ENCODE measurements around the gene NCAPD3. TPM values are rescaled to one million over a fixed set of nuclear protein-coding genes. Genes with fewer than 3 reads are reported as not detected.

The NCAPD3 gene
- total RNA-seq, 1 donor from 2014 or later: 17.2 TPM

DNA sequence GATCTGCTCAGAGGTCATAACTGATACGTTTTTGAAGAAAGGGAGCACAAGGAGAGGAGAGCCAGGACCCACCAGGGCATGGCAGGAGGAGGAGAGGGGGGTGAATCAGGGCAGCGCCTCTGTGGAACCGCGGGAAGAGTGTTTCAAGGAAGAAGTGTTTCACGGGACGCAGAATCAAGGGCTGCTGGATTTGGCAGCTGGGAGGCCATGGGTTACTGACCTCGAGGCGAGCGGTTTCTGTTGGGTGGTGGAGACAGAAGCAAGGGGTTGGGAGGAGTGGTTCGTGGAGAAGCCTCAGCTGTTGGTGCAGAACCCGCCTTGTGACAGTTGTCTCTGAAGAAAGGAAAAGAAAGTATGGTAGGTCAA, 13.8 kb upstream of the NCAPD3 start:
- intact Hi-C loops (cut with micrococcal nuclease): no loop called here
- TF ChIP-seq, protein P1, sequence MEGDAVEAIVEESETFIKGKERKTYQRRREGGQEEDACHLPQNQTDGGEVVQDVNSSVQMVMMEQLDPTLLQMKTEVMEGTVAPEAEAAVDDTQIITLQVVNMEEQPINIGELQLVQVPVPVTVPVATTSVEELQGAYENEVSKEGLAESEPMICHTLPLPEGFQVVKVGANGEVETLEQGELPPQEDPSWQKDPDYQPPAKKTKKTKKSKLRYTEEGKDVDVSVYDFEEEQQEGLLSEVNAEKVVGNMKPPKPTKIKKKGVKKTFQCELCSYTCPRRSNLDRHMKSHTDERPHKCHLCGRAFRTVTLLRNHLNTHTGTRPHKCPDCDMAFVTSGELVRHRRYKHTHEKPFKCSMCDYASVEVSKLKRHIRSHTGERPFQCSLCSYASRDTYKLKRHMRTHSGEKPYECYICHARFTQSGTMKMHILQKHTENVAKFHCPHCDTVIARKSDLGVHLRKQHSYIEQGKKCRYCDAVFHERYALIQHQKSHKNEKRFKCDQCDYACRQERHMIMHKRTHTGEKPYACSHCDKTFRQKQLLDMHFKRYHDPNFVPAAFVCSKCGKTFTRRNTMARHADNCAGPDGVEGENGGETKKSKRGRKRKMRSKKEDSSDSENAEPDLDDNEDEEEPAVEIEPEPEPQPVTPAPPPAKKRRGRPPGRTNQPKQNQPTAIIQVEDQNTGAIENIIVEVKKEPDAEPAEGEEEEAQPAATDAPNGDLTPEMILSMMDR (IDR thresholded peaks at IDR 0.05; ENCODE audit: borderline replicate concordance): no peak
- Histone ChIP-seq H3K9me3 (replicated peaks) (no peaks in the 10 kb centered on the region), H3K4me3 (no peak overlapping the region), H3K36me3 (peaks cover 65% of the 10 kb centered on the region), H3K27ac (replicated peaks) (no peak overlapping the region), H3K27me3 (ENCODE audit: low read depth) (no peaks in the 10 kb centered on the region), H3K4me1 (peaks cover 30% of the 10 kb centered on the region)
- no peak for DNase-seq

DNA sequence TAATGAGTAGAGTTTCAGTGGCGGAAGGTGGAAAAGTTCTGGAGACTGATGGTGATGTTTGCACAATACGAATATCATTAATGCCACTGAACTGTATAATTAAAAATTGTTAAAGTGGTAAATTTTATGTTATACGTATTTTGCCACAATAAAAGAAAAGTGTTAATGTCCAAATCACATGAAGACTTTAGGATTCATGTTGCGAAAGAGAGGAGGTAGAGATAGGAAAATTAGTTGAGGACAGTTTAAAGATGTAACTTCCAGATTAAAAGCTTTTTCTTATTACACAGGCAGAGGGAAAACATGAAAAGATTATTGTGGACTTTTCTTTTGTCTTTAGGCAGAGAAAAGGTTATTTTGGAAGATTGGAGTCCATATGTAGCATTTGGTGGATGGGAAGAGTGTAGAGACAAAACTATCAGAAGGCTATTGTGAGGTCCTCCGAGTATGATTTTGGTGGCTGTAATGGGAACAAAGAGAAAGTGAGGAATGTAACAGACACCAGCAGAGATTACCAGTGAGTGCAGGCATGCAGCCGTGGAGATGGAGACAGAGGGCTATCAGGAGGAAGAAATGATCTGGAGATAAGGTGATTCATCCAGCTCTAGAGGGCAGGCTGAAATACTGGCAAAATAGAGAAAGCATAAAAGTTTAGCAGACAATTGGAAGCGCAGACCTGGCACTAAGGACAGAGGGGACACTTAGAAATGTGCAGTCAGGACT, 13.2 kb upstream of the NCAPD3 start:
- peaks cover 60% of the 10 kb centered on the region for H3K36me3 ChIP-seq
- DNase-seq: no peak
- intact Hi-C loops (cut with micrococcal nuclease): no loop called here
- peaks cover 35% of the 10 kb centered on the region for H3K4me1 ChIP-seq
- no peaks in the 10 kb centered on the region for H3K9me3 ChIP-seq (replicated peaks)
- H3K27me3 ChIP-seq (ENCODE audit: low read depth): no peaks in the 10 kb centered on the region
- H3K27ac ChIP-seq (replicated peaks): no peak overlapping the region
- TF ChIP-seq, protein P1 (IDR thresholded peaks at IDR 0.05; ENCODE audit: borderline replicate concordance): no peak
- H3K4me3 ChIP-seq: no peak overlapping the region

DNA sequence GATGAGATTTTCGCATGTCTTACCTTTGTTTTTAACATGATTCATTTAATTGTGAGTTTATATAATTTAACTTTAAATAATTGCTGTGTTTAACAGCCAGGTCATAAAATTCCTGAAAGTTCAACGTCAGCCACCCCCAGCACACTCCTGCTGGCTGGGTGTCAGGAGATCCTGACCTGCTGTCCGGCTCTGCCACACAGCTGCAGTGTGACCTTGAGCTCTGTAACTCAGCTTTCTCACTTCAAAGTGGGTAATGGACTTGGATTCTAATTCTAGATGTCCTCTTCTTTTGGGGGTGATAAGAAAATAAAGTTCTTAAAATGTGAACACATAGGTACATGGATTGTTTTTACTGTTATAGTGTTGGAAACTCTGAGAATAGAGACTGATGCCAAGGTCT, 11.6 kb upstream of the NCAPD3 start:
- peaks cover 51% of the 10 kb centered on the region for H3K4me1 ChIP-seq
- no peaks in the 10 kb centered on the region for H3K27me3 ChIP-seq (ENCODE audit: low read depth)
- intact Hi-C loops (cut with micrococcal nuclease): no loop called here
- DNase-seq: no peak
- no peaks in the 10 kb centered on the region for H3K9me3 ChIP-seq (replicated peaks)
- TF ChIP-seq, protein P1 (IDR thresholded peaks at IDR 0.05; ENCODE audit: borderline replicate concordance): no peak
- peaks cover 46% of the 10 kb centered on the region for H3K36me3 ChIP-seq
- H3K4me3 ChIP-seq: no peak overlapping the region
- peak overlapping the region; percentile 56 for H3K27ac ChIP-seq (replicated peaks)

DNA sequence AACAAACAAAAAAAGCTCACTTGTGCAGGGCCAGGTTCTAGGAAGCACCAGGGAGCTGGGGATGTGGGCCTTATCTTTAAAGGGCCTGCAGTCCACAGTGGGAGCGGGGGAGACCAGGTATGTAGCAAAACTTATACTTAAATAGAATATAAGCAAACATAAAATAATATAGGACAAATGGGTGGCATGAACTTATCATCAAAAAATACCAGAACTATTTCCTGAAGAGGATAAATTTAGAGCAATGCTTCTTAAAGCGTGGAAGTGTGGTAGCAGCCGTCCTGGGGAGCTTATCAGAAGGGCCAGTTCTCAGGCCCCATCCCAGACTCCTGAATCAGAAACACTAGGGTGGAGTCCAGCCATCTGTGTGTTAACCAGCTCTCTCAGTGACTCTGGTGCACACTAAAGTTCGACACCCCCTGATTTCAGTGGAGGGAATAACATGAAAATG, 10.0 kb upstream of the NCAPD3 start:
- Histone ChIP-seq H3K36me3 (peaks cover 29% of the 10 kb centered on the region), H3K4me1 (peaks cover 68% of the 10 kb centered on the region), H3K4me3 (no peak overlapping the region), H3K9me3 (replicated peaks) (no peaks in the 10 kb centered on the region), H3K27ac (replicated peaks) (peak overlapping the region; percentile 10), H3K27me3 (ENCODE audit: low read depth) (no peaks in the 10 kb centered on the region)
- no peak for DNase-seq
- intact Hi-C loops (cut with micrococcal nuclease): no loop called here
- TF ChIP-seq, protein P1 (IDR thresholded peaks at IDR 0.05; ENCODE audit: borderline replicate concordance): no peak

DNA sequence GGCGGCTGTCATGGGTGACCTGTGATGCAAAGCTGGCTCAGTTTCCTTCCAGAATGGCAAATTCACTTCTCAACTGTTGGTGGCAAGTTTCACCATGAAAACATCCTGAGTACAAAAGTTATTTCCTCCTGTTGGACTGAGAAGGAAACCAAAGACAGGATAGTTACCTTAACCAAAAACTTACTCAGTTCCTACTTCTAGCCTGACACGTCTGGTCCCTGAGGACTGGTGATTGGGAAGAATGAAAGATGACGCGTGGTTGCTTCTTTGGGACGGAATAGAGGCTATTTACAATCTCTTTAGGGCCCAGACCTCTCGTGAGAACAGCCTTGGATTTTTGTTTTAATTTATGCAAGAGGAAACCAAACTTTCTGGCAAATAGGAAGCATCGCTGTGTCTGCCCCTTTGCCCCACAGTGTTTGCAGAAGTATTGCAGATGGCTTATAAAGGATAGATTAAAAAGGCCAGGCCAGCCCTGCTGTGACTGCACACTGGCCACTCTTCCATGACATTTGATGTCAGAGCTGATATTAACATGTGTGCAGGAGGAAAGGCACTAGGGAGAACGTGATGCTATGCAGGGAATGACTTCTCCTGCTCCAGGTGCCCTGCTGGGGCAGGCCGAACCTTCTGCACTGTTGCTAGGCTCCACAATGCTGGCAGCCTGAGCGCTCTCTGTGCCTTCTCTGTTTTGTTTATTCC, 8.3 kb upstream of the NCAPD3 start:
- H3K27me3 ChIP-seq (ENCODE audit: low read depth): no peaks in the 10 kb centered on the region
- H3K4me1 ChIP-seq: peaks cover 81% of the 10 kb centered on the region
- H3K36me3 ChIP-seq: peaks cover 19% of the 10 kb centered on the region
- no peak for DNase-seq
- H3K9me3 ChIP-seq (replicated peaks): no peaks in the 10 kb centered on the region
- H3K27ac ChIP-seq (replicated peaks): no peak overlapping the region
- TF ChIP-seq, protein P1 (IDR thresholded peaks at IDR 0.05; ENCODE audit: borderline replicate concordance): no peak
- intact Hi-C loops (cut with micrococcal nuclease): no loop called here
- no peak overlapping the region for H3K4me3 ChIP-seq
